Globus pallidus (tissue), 1 donor: ENCODE measurements around the gene OBSCN.

Source experiments
- DNase-seq: peaks from one replicate; pipeline ENCODE4 v3.0.0-alpha.2; 2015; ENCODE audit warnings: low spot score

Gene OBSCN

DNA sequence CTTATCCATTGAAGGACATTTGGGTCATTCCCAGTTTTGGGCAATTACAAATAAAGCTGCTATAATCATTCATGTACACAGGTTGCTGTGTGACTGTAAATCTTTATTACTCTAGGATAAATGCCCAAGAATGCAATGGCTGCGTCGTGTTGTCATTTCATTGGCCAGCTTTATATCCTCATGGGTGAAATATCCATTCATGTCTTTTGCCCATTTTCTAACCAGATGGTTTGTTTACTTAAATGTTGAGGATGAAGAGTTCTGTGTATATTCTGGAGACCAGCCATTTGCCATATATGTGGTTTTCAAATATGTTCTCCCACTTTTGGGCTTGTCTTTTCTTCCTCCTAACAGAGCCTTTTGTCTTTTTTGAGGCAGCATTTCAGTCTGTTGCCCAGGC, 173.5 kb downstream of the OBSCN start:
- DNase-seq: no peak

DNA sequence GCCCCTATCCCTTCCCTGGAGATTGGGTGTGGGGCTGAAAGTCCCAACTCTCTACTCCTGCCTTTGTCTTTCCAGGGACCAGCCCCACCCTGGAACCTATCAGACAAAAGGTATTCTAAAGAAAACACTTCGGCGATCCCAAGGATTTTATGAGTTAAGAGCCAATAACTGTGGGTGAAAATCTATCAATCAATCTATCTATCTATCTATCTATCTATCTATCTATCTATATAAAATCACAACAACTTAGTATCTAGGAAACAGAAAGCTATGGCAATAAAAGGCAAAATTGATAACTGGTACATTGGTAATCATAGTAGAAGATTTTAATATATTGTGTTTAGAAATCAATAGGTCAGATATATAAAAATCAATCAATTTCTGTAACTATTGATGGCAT, 175.9 kb downstream of the OBSCN start:
- no peak for DNase-seq

DNA sequence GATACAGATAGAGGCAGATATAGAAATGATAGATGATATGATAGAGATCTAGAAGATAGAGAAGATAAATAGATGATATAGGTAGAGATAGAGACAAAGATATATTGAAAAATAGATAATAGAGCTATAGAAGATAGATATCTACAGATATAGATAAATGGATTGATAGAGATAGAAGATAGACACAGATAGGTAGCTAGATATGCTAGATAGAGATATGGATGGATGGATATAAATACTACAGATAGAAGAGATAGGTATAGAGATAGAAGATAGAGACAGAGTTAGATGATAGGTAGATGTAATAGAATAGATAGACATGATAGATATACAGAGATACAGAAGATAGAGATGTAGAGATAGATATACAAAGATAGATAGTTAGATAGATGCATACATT, 177.4 kb downstream of the OBSCN start:
- no peak for DNase-seq

DNA sequence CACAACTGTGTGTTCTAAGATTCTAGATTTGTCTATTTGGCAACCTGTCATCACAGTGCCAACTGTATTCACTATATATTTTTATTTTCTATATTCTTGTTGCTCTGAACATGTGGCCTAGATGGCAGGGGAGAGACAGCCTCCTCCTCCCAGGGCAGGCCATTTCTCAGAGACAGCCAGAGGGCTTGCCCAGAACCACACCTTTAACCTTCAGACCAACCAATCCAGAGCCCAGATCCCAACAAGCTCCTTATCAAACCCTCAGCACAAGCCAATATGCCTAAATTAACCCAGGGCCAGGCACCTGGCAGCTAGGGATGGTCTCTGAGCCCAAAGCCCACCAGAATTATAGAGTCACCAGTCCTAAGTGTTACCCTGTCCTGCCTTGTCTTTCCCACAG, 179.5 kb downstream of the OBSCN start:
- no peak for DNase-seq

- no peak for DNase-seq
These were observed 182.8 kb downstream of the OBSCN start for GRCh38 chr1:228390649-228391048.

DNA sequence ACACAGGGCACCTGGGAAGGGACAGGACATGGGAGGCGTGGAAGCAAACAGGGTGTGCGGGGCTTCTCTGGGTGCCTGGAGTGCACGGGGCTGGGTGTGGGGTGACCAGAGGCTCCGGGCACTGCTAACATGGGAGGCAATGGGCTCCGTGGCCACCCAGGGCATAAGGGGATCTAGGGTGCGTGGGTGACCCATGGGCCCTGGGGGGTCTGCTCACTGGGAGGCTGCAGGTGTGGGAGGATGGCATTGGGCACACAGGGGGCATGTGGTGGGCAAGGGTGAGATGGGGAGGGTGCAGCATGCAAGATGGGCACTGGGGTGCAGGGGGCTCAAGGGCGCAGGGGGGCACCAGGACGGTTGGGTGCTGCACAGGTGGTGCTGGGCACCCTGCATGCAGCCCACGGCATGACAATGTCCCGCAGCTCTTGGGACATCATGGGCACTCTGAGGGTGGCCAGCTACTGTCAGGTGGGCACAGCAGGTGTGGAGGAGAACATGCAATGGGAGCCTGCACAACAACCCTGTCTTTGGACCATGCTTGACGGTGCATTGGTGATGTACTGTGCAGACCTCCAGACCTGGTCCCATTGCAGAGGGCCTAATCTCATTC, 183.7 kb downstream of the OBSCN start:
- DNase-seq: no peak

DNA sequence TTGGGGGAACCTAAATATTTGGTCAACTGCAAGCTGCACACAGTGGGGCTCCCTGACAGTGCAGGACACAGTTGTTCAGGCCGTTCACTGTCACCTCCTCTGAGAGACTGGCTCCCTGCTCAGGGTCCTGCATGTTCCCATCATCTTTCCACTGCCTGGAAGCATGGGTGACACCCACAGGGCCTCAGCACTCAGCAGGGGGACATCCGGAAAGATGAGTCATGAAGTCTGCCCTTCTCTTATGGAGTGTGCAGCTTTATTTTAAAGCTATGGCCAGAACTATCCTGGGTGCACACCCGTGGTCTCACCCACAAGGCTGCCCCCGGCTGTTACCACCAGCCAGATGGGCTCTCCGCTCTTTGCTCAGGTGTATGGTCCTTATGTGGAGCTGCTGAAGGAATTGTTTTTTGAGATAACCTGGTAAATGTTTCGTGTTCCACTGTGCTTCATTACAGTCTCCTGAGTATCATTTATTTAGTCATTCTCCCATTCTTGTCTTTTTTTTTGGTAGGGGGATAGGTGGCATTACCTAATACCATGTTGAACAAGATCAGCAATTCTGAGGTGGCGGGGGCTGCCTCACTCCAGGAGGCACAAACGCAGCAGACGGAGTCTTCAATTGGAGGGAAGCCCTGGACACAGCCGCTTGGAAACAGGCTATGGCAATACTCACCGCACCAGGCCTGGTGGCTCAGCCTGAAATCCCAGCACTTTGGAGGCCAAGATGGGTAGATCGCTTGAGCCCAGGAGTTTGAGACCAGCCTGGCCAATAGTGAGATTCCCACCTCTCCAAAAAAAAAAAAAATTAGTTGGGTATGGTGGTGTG, 184.5 kb downstream of the OBSCN start:
- DNase-seq: no peak

DNA sequence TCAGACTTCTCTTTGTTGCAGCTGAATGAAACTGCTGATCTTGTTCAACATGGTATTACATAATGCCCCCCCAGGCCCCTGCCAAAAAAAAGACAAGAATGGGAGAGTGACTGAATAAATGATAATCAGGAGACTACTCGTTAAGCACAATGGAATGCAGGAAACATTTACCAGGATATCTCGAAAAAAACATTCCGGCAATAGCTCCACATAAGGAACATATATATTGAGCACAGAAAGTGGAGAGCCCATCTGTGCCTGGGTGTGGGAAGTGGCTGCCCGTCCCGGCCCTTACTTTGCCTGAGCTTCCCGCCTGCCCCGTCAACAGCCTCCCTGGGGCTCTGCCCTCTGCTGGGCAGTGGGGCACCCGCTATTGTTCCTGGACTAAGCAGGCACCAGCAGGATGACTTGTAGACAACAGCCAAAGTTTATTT, 185.4 kb downstream of the OBSCN start:
- no peak for DNase-seq

- no peak for DNase-seq
These were observed 186.1 kb downstream of the OBSCN start for GRCh38 chr1:228393811-228394570.

DNA sequence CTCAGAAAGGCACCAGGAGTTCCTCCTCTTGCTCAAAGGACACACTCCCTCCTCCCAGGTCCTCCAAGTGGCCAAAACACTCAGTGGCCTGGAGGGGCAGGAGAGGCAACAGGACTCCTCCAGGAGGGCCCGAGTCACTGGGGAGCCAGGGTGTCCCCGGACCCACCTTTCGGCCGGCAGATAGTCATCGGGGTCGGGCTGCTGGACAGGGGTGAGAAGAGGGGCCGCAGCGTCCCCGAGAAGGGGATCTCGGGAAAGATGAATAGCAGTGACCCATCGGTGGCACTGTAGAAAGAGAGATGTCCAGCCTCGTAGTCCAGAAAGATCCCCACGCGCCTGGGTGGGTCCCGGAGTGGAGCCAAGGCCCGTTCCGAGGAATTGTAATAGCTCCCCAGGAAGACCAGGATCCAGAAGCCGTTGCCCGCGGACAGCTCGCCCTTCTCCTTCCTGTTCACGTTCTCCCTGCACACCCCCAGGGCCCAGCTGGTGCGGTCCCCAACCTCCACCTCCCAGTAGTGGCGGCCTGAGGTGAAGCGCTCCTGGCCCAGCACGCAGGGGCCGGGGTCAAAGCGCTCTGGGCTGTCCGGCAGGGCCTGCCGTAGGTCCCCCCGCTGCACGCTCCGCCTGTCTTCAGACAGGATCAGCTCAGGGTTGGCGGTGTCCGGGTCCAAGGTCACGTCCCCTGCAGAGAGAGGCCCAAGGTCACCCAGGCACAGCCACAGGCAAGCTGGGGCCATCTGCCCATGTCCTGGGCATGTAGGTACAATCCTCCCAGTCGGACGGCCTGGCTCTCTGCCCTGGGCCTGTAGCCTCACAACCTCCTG, 186.9 kb downstream of the OBSCN start:
- no peak for DNase-seq

GRCh38 chr1:228396770-228397662, 189.2 kb downstream of the OBSCN start:
- DNase-seq: no peak

GRCh38 chr1:228397966-228398365, 190.1 kb downstream of the OBSCN start:
- no peak for DNase-seq

DNA sequence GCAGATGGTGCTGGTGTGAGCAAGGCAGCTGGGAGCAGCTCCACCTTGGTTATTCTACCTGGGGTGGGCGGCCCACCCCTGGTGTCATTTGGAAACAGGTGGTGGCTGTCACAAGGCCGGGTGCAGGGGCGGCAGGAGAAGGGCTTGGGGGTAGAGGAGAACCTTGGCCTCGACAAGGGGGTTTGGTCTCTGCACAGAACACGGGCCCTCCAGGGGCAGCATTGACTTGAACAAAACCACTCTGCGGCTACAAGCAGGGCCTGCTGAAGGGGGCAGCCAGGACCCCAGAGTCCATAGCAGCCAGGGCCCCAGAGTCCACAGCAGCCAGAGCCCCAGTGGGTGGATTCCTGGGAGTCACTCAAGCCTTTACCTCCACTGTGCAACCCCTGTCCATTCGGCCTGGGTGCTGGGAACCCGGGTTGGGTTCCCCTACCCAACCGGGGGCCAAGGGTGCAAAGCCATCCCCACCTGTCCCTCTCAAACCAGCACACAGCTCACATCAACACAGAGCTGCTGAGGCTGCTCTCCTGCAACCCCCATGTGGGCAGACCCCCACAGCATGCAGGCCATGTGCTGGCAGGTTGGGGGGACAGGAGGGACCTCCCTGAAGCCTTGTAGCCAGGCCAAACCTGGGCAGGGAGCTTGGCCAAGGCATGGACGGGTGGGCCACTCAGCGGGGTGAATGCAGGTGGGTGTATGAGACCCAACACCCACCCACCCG, 191.1 kb downstream of the OBSCN start:
- no peak for DNase-seq

DNA sequence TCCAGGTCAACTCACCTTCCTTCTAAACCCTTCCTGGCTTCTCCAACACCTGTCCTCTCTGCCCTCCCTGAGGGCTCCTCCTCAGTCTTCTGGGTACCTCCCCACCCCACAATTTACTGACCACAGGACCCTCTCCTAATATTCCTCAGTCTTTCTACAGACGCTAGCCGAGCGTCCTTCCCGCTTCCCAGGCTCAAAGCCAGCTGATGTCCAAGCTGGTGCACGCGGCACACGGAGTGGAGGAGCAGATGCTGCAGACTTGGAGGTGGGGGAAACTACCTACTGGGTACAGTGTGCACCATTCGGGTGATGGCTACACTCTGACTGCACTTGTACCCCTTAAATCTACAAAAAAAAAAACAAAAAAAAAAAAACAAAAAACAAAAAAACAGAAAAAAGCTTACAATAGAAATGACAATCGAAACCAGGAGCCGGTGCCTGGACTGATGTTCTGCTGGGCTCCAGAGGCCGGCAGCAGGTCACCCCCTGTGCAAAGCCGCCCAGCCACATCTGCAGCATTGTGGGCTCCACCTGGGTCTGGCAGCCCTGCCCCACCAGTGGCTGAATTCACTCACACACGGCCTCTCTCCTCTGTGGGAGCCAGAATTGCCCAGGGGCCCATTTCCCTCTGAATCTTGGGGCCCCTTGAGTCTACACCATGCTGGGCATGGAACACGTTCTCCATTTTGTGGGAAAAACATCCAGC, 191.8 kb downstream of the OBSCN start:
- no peak for DNase-seq

DNA sequence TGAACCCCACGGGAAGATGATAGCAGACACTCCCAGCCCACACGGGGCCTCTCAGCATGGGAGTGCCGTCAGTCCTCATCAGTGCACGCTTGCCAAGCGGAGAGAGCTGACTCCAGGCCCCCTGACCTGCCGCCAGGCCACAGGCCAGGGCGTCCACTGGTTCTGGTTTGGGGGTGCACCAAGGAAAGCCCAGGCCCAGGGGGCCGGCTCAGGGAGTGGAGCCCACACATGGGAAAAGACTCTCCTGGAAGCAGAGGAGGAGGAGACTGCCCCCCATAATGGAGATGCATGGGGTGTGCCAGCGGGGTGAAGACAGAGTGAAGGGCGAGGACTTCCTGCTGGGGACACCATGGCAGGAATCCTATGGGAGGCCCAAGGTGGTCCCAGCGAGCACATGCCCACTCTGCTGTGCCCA, 192.4 kb downstream of the OBSCN start:
- no peak for DNase-seq

DNA sequence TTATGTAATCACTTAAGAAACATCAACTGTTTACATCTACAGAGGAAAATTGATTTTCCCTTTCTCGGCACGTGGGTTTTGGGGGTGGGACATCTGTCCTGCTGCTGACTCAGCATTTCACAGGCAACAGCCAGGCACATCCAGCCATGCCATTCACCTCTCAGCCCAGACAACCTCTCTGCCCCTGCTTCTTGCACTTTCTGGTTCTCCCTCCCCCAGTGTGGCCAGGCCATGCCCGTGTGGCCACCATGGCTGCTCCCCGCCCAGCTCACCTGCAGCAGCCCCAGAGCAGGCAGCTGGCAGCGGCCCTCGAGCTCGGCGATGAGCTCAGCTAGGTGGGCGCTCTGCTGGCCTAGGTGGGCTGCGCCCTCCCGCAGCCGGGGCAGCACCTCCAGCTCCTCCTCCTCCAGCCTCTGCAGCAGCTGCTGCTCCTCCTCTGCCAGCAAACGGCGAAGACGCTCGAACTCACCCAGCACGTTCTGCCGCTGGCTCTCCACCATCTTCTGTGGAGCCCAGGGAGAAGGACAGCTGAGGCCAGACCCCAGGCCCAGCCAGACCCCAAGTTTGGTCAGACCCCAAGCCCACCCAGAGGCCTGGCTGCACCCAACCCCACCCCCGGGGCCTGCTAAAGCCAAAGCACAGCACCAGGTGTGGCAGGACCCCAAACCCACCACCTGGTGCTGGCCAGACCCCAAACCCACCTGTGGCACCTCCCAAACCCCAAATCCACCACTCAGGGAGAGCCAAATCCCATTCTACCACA, 193.0 kb downstream of the OBSCN start:
- DNase-seq: no peak

- no peak for DNase-seq
These were observed 194.2 kb downstream of the OBSCN start for GRCh38 chr1:228401782-228402640.

DNA sequence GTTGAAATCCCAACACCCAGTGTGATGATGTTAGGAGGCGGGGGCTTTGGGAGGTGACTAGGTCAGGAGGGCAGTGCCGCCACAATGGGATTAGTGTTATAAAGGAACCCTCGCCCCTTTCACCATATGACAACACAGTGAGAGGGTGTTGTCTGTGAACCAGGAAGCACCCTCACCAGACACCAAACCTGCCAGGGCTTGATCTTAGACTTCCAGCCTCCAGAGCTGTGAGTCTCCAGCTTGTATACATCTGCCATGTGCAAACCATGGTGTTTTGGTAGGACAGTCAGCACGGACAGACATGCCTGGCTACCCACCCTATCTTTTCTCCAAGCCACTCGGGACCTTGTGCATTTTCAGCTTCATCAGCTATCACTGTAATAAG, 194.8 kb downstream of the OBSCN start:
- DNase-seq: no peak
